AG04450 (cell line): Measurements from ENCODE around the gene TK1. TPM values are rescaled to one million over a fixed set of nuclear protein-coding genes. Genes with fewer than 3 reads are reported as not detected.

Source experiments
- CTCF ChIA-PET: fragments of 300-600, 350-600 bp; formaldehyde crosslinking; extraction: SDS; loops from one replicate; lab custom pipeline; 2022; ENCODE audit warnings: antibody characterized with exemption, inconsistent platforms; lab: Charles Lee
- POLR2A ChIA-PET: fragments of 350-600 bp; formaldehyde crosslinking; extraction: SDS; loops from one replicate; lab custom pipeline; 2021; ENCODE audit warnings: antibody characterized with exemption, inconsistent platforms; lab: Yijun Ruan, JAX
- DNase-seq: peaks from one replicate; pipeline ENCODE4 v3.0.0-alpha.2; 2011; ENCODE audit warnings: low read depth, low spot score
- H3K27ac ChIP-seq: one replicate; pipeline ENCODE4 v1.5.1; 2012; ENCODE audit warnings: low read depth, low read length, control low read depth
- H3K27me3 ChIP-seq: one replicate; pipeline ENCODE4 v1.6.0; 2012; ENCODE audit warnings: low read length; ENCODE audit not compliant: control insufficient read depth, insufficient read depth
- H3K4me3 ChIP-seq: 2 replicates; pipeline ENCODE4 v1.5.1; 2011; ENCODE audit warnings: mild to moderate bottlenecking, low read depth, low read length, control low read depth
- H3K9me3 ChIP-seq: 2 replicates; pipeline ENCODE4 v1.5.1; 2012; ENCODE audit warnings: low read length; ENCODE audit not compliant: control insufficient read depth, insufficient read depth
- CTCF ChIP-seq: IDR thresholded peaks from 2 replicates; pipeline ENCODE4 v1.5.1; 2011; ENCODE audit warnings: low read depth, low read length, control low read depth, inconsistent platforms
- polyA plus RNA-seq: library from polyadenylated mRNA; depleted of rRNA; stranded (reverse); fragments of >200 nt; gene quantifications from 2 replicates; pipeline ENCODE4 v1.2.3, GENCODE V29; 2011

The TK1 gene
- polyA plus RNA-seq, 1 experiment, result 27.1 TPM

GRCh38 chr17:78185981-78186691 lies 716 bp downstream of the TK1 start:
- DNase-seq, result no peak
- Histone ChIP-seq H3K27me3 (no peaks in the 10 kb centered on the region), H3K9me3 (no peaks in the 10 kb centered on the region), H3K27ac (no peak overlapping the region), H3K4me3 (peak overlapping the region; percentile 79)
- no peak for TF ChIP-seq CTCF
- CTCF ChIA-PET, result interaction anchor here (0.5 to 2.9 kb wide), 32 partner anchors 8 to 765 kb away, joined by 3 to 31 read pairs (median 4); no protein-coding TSS in a partner anchor
- POLR2A ChIA-PET, result interaction anchor here (0.7 to 1.5 kb wide), 4 partner anchors 12 to 44 kb away, joined by 3 to 4 read pairs (median 4); no protein-coding TSS in a partner anchor

- no peak overlapping the region for H3K27ac ChIP-seq
- H3K4me3 ChIP-seq, result no peak overlapping the region
- ChIA-PET CTCF (interaction anchor here (2.7 kb wide), 1 partner anchor 10 kb away, joined by 11 read pairs; no protein-coding TSS in a partner anchor), POLR2A (no interaction called here)
- TF ChIP-seq CTCF, result no peak
- no peaks in the 10 kb centered on the region for H3K9me3 ChIP-seq
- no peak for DNase-seq
- H3K27me3 ChIP-seq, result no peaks in the 10 kb centered on the region
Observed at GRCh38 chr17:78184868-78185267, 2.0 kb downstream of the TK1 start.

- Histone ChIP-seq H3K9me3 (peaks cover under 1% of the 10 kb centered on the region; the same call in 1 of the 2 replicates), H3K27me3 (no peaks in the 10 kb centered on the region), H3K27ac (no peak overlapping the region), H3K4me3 (no peak overlapping the region)
- no peak for DNase-seq
- POLR2A ChIA-PET, result no interaction called here
- CTCF ChIA-PET, result interaction anchor here (2.7 kb wide), 1 partner anchor 10 kb away, joined by 11 read pairs; no protein-coding TSS in a partner anchor
- no peak for TF ChIP-seq CTCF
Observed at GRCh38 chr17:78184351-78184750, 2.5 kb downstream of the TK1 start.

- ChIA-PET POLR2A (no interaction called here), CTCF (no interaction called here)
- no peak overlapping the region for H3K27ac ChIP-seq
- no peak for DNase-seq
- no peak overlapping the region for H3K4me3 ChIP-seq
- no peak for TF ChIP-seq CTCF
- H3K9me3 ChIP-seq, result peaks cover 3% of the 10 kb centered on the region; the same call in 1 of the 2 replicates
- no peaks in the 10 kb centered on the region for H3K27me3 ChIP-seq
Observed at GRCh38 chr17:78183916-78184315, 2.9 kb downstream of the TK1 start.

- H3K4me3 ChIP-seq, result no peak overlapping the region
- no peaks in the 10 kb centered on the region for H3K27me3 ChIP-seq
- TF ChIP-seq CTCF, result no peak
- CTCF ChIA-PET, result no interaction called here
- no peak overlapping the region for H3K27ac ChIP-seq
- POLR2A ChIA-PET, result interaction anchor here (0.7 kb wide), 1 partner anchor 44 kb away, joined by 7 read pairs; no protein-coding TSS in a partner anchor
- no peak for DNase-seq
- H3K9me3 ChIP-seq, result peaks cover 3% of the 10 kb centered on the region; the same call in 1 of the 2 replicates
Observed at GRCh38 chr17:78182504-78182903, 4.3 kb downstream of the TK1 start.
